Endothelial cell of umbilical vein (primary cell): ENCODE measurements around the gene BCAS4.
"Not testable (repeated sequence)": the region's sequence is repeated elsewhere in the genome, so short reads cannot be mapped to it uniquely, and the experiment has no call there.

Source experiments
- EZH2 ChIP-seq: IDR thresholded peaks from 2 replicates; pipeline ENCODE4 v1.6.1; 2012; ENCODE audit warnings: borderline replicate concordance, low read depth, mild to moderate bottlenecking, moderate library complexity, low read length, inconsistent platforms; ENCODE audit not compliant: severe bottlenecking
- FOS ChIP-seq: IDR thresholded peaks from 2 replicates; pipeline ENCODE4 v1.6.1; 2011; ENCODE audit warnings: mild to moderate bottlenecking, low read length, moderate library complexity, borderline replicate concordance; ENCODE audit not compliant: insufficient read depth
- JUN ChIP-seq: IDR thresholded peaks from 2 replicates; pipeline ENCODE4 v1.6.1; 2011; ENCODE audit warnings: borderline replicate concordance, low read depth; ENCODE audit not compliant: insufficient read length, insufficient read depth
- MAX ChIP-seq: IDR thresholded peaks from 2 replicates; pipeline ENCODE4 v1.6.1; 2011; ENCODE audit not compliant: insufficient read depth, insufficient read length
- POLR2A ChIP-seq: IDR thresholded peaks from 2 replicates; pipeline ENCODE4 v1.6.1; 2012; ENCODE audit warnings: low read depth, mild to moderate bottlenecking, control low read depth, low read length
- POLR2AphosphoS5 ChIP-seq: IDR thresholded peaks from 2 replicates; pipeline ENCODE4 v1.6.1; 2012; ENCODE audit warnings: low read depth, mild to moderate bottlenecking, control low read depth, low read length, moderate library complexity; ENCODE audit not compliant: insufficient read depth
- TF ChIP-seq, protein P1 (sequence below), 2 donors: IDR thresholded peaks; 1 replicate in 1 of 2; 2 replicates in 1 of 2; pipeline ENCODE4 v1.5.1; 2011; ENCODE audit warnings: low read length in 2 of 2, mild to moderate bottlenecking in 2 of 2, moderate library complexity in 2 of 2, control low read depth in 1 of 2, inconsistent platforms in 1 of 2, low read depth in 1 of 2; ENCODE audit not compliant: insufficient read depth in 1 of 2; ENCODE audit errors: extremely low read depth in 1 of 2

DNA sequence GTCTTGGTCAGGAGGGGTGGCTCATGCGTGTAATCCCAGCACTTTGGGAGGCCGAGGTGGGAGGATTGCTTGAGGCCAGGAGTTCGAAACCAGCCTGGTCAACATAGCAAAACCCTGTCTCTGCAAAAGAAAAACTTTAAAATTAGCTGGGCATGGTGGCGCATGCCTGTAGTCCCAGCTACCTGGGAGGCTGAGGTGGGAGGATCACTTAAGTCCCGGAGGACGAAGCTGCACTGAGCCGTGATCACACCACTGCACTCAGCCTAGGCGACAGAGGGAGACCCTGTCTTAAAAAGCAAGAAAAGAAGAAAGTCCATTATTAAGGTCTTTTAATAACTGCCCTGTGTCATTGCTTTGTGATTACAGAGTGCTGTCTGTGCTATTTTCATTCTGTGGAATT is 15.9 kb upstream of the BCAS4 start:
- TF ChIP-seq, protein P1, sequence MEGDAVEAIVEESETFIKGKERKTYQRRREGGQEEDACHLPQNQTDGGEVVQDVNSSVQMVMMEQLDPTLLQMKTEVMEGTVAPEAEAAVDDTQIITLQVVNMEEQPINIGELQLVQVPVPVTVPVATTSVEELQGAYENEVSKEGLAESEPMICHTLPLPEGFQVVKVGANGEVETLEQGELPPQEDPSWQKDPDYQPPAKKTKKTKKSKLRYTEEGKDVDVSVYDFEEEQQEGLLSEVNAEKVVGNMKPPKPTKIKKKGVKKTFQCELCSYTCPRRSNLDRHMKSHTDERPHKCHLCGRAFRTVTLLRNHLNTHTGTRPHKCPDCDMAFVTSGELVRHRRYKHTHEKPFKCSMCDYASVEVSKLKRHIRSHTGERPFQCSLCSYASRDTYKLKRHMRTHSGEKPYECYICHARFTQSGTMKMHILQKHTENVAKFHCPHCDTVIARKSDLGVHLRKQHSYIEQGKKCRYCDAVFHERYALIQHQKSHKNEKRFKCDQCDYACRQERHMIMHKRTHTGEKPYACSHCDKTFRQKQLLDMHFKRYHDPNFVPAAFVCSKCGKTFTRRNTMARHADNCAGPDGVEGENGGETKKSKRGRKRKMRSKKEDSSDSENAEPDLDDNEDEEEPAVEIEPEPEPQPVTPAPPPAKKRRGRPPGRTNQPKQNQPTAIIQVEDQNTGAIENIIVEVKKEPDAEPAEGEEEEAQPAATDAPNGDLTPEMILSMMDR (IDR thresholded peaks at IDR 0.05; ENCODE audit: extremely low read depth in 1 of 2, insufficient read depth in 1 of 2, low read depth in 1 of 2, low read length in 2 of 2), result not testable (repeated sequence)
- not testable (repeated sequence) for TF ChIP-seq POLR2A, EZH2, POLR2AphosphoS5, JUN, MAX, FOS
